HepG2 (cell line): ENCODE measurements around the gene UBE2C. TPM values are rescaled to one million over a fixed set of nuclear protein-coding genes. Genes with fewer than 3 reads are reported as not detected.
A peak's percentile ranks its signal among the peaks of the same experiment; 100 is the strongest.

Experiments
- BCL3 ChIP-seq: sonication (generic); formaldehyde crosslinking; IDR thresholded peaks from 2 replicates; pipeline ENCODE4 v1.5.1; 2020; ENCODE audit warnings: mild to moderate bottlenecking, missing genetic modification reagents, moderate library complexity
- CEBPG ChIP-seq: IDR thresholded peaks from 2 replicates; pipeline ENCODE4 v1.6.1; 2016
- DRAP1 ChIP-seq: IDR thresholded peaks from 2 replicates; pipeline ENCODE4 v1.6.1; 2016; ENCODE audit warnings: missing genetic modification reagents, missing compliant biosample characterization
- GLMP ChIP-seq: sonication (generic); formaldehyde crosslinking; IDR thresholded peaks from 2 replicates; pipeline ENCODE4 v1.9.0; 2021; ENCODE audit warnings: missing genetic modification reagents, mild to moderate bottlenecking, borderline replicate concordance
- HOMEZ ChIP-seq: IDR thresholded peaks from 2 replicates; pipeline ENCODE4 v1.6.1; 2016; ENCODE audit warnings: low read depth
- KDM2A ChIP-seq: sonication (generic); formaldehyde crosslinking; IDR thresholded peaks from 2 replicates; pipeline ENCODE4 v1.4.0; 2020; ENCODE audit warnings: low read depth, missing genetic modification reagents, borderline replicate concordance
- SNAI1 ChIP-seq: sonication (generic); formaldehyde crosslinking; IDR thresholded peaks from 2 replicates; pipeline ENCODE4 v1.5.0; 2020; ENCODE audit warnings: mild to moderate bottlenecking, missing genetic modification reagents, borderline replicate concordance
- USF2 ChIP-seq, 2 experiments: sonication (generic) in 1 of 2; formaldehyde crosslinking in 1 of 2; IDR thresholded peaks; 2 replicates each; pipeline versions ENCODE4 v1.5.1 to v1.6.1; 2011 to 2020; ENCODE audit warnings: borderline replicate concordance in 1 of 2, low read depth in 1 of 2, low read length in 1 of 2, mild to moderate bottlenecking in 1 of 2, missing genetic modification reagents in 1 of 2, moderate library complexity in 1 of 2
- ZBTB26 ChIP-seq: IDR thresholded peaks from 2 replicates; pipeline ENCODE4 v1.6.1; 2016; ENCODE audit warnings: missing compliant biosample characterization, missing genetic modification reagents, borderline replicate concordance
- ZBTB34 ChIP-seq: sonication (generic); formaldehyde crosslinking; IDR thresholded peaks from 2 replicates; pipeline ENCODE4 v1.8.0; 2022; ENCODE audit warnings: mild to moderate bottlenecking, missing genetic modification reagents
- ZFP36L2 ChIP-seq: sonication (generic); formaldehyde crosslinking; IDR thresholded peaks from 2 replicates; pipeline ENCODE4 v1.4.0; 2020; ENCODE audit warnings: missing genetic modification reagents
- ZFP62 ChIP-seq: sonication (generic); formaldehyde crosslinking; IDR thresholded peaks from 2 replicates; pipeline ENCODE4 v1.4.0; 2020; ENCODE audit warnings: missing genetic modification reagents
- ZNF205 ChIP-seq: IDR thresholded peaks from 2 replicates; pipeline ENCODE4 v1.6.1; 2018; ENCODE audit warnings: missing biosample characterization, missing genetic modification reagents
- ZNF329 ChIP-seq: sonication (generic); formaldehyde crosslinking; IDR thresholded peaks from 2 replicates; pipeline ENCODE4 v1.9.0; 2021; ENCODE audit warnings: low read depth, mild to moderate bottlenecking, missing genetic modification reagents
- ZNF335 ChIP-seq: sonication (generic); formaldehyde crosslinking; IDR thresholded peaks from 2 replicates; pipeline ENCODE4 v1.4.0; 2020; ENCODE audit warnings: missing genetic modification reagents
- ZNF576 ChIP-seq: sonication (generic); formaldehyde crosslinking; IDR thresholded peaks from 2 replicates; pipeline ENCODE4 v1.4.0; 2020; ENCODE audit warnings: mild to moderate bottlenecking, missing genetic modification reagents
- ZNF660 ChIP-seq: sonication (generic); formaldehyde crosslinking; IDR thresholded peaks from 2 replicates; pipeline ENCODE4 v1.5.1; 2020; ENCODE audit warnings: mild to moderate bottlenecking, low read depth, missing genetic modification reagents, borderline replicate concordance
- ZNF792 ChIP-seq: IDR thresholded peaks from 2 replicates; pipeline ENCODE4 v1.6.1; 2016
- polyA plus RNA-seq, 8 experiments: library from polyadenylated mRNA; depleted of rRNA in 3 of 8; stranded (reverse) in 7 of 8; unstranded in 1 of 8; fragments of >200 nt; fragmentation: Illumina TruSeq in 4 of 8; extraction: Trizol in 4 of 8; gene quantifications; 2 replicates each; pipeline versions ENCODE4 v1.2.1 to v1.2.3, GENCODE V29; 2011 to 2016; ENCODE audit warnings: low read depth in 4 of 8, missing spikeins in 1 of 8, mixed read lengths in 1 of 8; ENCODE audit not compliant: insufficient read depth in 1 of 8
- total RNA-seq, 5 experiments: library from RNA; depleted of rRNA; stranded (reverse); fragments of >200 nt; fragmentation: Illumina TruSeq; extraction: Trizol; gene quantifications; 2 replicates each; pipeline ENCODE4 v1.2.3, GENCODE V29; 2016; ENCODE audit warnings: low read depth in 1 of 5

Gene UBE2C
- total and polyA plus RNA-seq, 2 of the 13 experiments (the other 11 are each of a cell fraction or from before 2014, with no cell fraction given) = 100 to 123 TPM

- TF ChIP-seq DRAP1 (CRISPR knock-in tag) (no peak), ZNF660 (CRISPR knock-in tag) (no peak), ZNF335 (CRISPR knock-in tag) (no peak; the same call in 1 of the 2 replicates), USF2 (IDR thresholded peaks at IDR 0.05; ENCODE audit: low read depth, low read length) (no peak), USF2 (CRISPR knock-in tag; IDR thresholded peaks at IDR 0.05; ENCODE audit: borderline replicate concordance) (no peak), ZNF205 (no peak), ZBTB26 (CRISPR knock-in tag) (0 out of 2 replicates have a peak, but pooled peaks have one; percentile 48), GLMP (CRISPR knock-in tag) (no peak), SNAI1 (CRISPR knock-in tag) (no peak), ZNF792 (CRISPR knock-in tag) (0 out of 2 replicates have a peak, but pooled peaks have one; percentile 52), ZFP36L2 (CRISPR knock-in tag) (no peak), BCL3 (CRISPR knock-in tag) (peak; percentile 37; the same call in 1 of the 2 replicates), ZNF329 (CRISPR knock-in tag) (no peak), HOMEZ (CRISPR knock-in tag) (0 out of 2 replicates have a peak, but pooled peaks have one; percentile 14), ZFP62 (CRISPR knock-in tag) (no peak), ZNF576 (CRISPR knock-in tag) (no peak), ZBTB34 (CRISPR knock-in tag) (no peak), KDM2A (peak; percentile 73; the same call in 1 of the 2 replicates), CEBPG (CRISPR knock-in tag) (no peak)
Observed at GRCh38 chr20:45823949-45824835, 11.7 kb downstream of the UBE2C start (continued).
